ENCODE data around the gene SLC8B1. TPM values are rescaled to one million over a fixed set of nuclear protein-coding genes. Genes with fewer than 3 reads are reported as not detected.

Gene SLC8B1
- total RNA-seq, 4 donors from 2014 or later: 49.5 to 112 (median 101) TPM

DNA sequence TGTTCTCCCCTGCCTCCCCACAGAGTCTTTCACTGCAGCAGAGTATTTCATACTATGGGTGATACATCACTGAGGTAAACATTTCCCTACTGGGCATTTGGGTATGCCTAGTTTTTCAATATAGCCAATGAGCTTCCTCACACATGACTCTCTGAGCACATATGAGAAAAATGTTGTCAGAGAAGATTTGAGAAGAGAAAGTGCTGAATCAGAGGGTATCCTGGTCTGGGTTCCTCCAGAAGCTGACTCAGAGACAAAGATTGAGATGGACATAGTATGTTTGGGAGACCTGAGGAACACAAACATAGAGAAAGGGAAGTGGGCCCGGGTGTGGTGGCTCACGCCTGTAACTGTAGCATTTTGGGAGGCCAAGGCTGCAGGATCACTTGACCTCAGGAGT, 12.6 kb downstream of the SLC8B1 start:
- H3K27ac ChIP-seq: no peak overlapping the region
- DNase-seq: no peak
- H3K27me3 ChIP-seq: no peaks in the 10 kb centered on the region
- H3K4me3 ChIP-seq: no peak overlapping the region
- TF ChIP-seq, protein P1, sequence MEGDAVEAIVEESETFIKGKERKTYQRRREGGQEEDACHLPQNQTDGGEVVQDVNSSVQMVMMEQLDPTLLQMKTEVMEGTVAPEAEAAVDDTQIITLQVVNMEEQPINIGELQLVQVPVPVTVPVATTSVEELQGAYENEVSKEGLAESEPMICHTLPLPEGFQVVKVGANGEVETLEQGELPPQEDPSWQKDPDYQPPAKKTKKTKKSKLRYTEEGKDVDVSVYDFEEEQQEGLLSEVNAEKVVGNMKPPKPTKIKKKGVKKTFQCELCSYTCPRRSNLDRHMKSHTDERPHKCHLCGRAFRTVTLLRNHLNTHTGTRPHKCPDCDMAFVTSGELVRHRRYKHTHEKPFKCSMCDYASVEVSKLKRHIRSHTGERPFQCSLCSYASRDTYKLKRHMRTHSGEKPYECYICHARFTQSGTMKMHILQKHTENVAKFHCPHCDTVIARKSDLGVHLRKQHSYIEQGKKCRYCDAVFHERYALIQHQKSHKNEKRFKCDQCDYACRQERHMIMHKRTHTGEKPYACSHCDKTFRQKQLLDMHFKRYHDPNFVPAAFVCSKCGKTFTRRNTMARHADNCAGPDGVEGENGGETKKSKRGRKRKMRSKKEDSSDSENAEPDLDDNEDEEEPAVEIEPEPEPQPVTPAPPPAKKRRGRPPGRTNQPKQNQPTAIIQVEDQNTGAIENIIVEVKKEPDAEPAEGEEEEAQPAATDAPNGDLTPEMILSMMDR (IDR thresholded peaks at IDR 0.05): no peak
- TF ChIP-seq POLR2A (IDR thresholded peaks at IDR 0.05): no peak
- peaks cover 0 to 7% (median 0%) of the 10 kb centered on the region in 4 donors for H3K4me1 ChIP-seq
- H3K9me3 ChIP-seq: no peaks in the 10 kb centered on the region
- peaks cover 0 to 44% (median 0%) of the 10 kb centered on the region in 3 donors for H3K36me3 ChIP-seq

DNA sequence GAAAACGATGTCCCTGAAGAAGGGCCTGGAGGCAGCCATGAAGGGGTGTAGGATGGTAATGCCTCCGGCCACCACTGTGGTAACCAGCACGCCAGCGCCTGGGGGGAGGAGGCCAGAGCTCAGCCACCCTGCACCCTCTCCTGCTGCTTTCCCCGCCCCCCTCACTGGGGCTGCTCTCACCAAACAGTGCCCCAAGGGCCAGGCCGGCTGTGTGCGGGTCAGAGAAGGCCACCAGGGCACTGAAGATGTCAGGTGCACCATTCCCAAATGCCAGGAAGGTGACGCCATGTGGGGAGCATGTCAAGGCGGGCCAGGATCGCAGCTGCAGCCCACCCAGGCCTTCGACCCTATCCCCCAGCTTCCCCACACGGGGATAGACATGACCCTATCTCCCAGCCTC, 14.5 kb downstream of the SLC8B1 start:
- H3K36me3 ChIP-seq: peaks cover 0 to 61% (median 0%) of the 10 kb centered on the region in 3 donors
- no peak overlapping the region for H3K4me3 ChIP-seq
- DNase-seq: no peak
- H3K9me3 ChIP-seq: no peaks in the 10 kb centered on the region
- no peaks in the 10 kb centered on the region for H3K4me1 ChIP-seq
- H3K27me3 ChIP-seq: no peaks in the 10 kb centered on the region
- TF ChIP-seq, protein P1 (IDR thresholded peaks at IDR 0.05): no peak
- no peak for TF ChIP-seq POLR2A (IDR thresholded peaks at IDR 0.05)
- H3K27ac ChIP-seq: no peak overlapping the region

DNA sequence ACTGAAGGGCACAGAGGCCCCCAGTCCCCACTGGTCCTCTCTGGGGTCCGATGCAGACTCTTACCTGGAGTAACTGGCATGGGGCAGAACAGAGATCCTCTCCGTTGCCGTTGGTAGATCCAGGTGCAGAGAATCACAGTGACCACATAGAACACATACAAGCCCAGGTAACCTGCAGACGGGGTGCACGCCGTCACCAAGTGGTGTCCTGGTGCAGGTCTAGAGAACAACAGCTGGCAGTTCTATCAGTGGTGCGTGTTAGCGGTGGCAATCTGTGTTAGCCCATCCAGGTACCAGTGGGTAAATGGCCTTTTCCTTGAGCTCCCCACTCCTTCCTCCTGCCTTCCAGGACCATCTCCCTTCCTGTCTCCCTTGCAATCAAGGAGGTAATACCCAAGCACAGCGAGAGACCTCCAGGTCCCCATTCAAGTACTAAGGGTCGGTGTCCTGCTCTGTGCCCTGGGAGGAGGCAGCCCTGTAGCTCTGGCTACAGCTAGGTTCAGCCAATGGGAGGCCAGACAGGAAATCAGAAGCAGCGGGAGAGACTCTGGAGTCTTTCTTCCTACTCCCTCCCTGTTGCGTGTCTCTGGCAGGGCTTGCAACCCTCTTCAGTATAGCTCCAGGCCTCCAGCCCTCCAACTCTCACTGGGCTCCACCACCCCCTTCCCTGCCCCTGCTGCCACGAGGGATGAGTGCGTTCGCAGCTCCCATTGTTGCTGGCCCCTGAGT, 15.8 kb downstream of the SLC8B1 start:
- Histone ChIP-seq H3K9me3 (no peaks in the 10 kb centered on the region), H3K27ac (no peak overlapping the region), H3K27me3 (no peaks in the 10 kb centered on the region), H3K36me3 (peaks cover 0 to 75% (median 0%) of the 10 kb centered on the region in 3 donors), H3K4me1 (no peaks in the 10 kb centered on the region), H3K4me3 (no peak overlapping the region)
- no peak for TF ChIP-seq POLR2A (IDR thresholded peaks at IDR 0.05)
- TF ChIP-seq, protein P1 (IDR thresholded peaks at IDR 0.05): no peak
- no peak for DNase-seq

DNA sequence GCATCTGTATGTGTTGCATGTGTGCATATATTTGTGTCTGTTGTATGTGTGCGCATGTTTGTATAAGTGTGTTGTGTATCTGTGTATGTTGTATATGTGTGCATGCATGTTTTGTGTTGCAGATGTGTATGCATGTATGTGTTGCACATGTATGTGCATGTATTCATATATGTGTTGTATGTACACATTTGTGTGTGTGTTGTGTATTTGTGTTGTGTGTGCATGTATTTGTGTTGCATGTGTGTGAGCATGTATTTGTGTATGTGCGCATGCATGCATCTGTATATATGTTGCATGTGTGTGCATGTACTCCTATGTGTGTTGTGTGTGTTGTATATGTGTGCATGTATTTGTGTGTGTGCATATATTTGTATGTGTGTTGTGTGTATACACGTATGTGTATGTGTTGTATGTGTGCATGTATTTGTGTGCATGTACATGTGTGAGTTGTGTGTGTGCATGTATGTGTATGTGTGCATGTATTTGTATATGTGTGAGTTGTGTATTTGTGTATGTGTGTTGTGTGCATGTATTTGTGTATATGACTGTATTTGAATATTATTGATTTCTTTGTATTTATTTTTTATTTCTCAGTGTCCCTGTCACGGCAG, 16.8 kb downstream of the SLC8B1 start:
- TF ChIP-seq POLR2A (IDR thresholded peaks at IDR 0.05): no peak
- peaks cover 0 to 79% (median 0%) of the 10 kb centered on the region in 3 donors for H3K36me3 ChIP-seq
- H3K27ac ChIP-seq: no peak overlapping the region
- DNase-seq: no peak
- no peak overlapping the region for H3K4me3 ChIP-seq
- no peaks in the 10 kb centered on the region for H3K27me3 ChIP-seq
- H3K4me1 ChIP-seq: no peaks in the 10 kb centered on the region
- H3K9me3 ChIP-seq: no peaks in the 10 kb centered on the region

DNA sequence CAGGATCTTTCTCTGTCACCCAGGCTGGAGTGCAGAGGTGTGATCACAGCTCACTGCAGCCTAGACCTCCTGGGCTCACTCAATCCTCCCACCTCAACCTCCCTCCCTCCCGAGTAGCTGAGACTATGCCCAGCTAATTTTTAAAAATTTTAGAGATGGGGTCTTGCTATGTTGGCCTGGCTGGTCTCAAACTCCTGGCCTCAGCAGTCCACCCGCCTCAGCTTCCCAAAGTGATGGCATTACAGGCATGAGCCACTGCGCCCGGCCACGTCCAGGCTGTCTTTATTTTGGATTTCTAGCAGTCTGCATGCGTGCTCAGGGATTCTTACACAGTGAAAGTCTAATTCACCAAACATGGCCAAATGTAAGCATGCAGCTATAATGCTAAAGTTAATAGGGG, 17.8 kb downstream of the SLC8B1 start:
- Histone ChIP-seq H3K36me3 (peaks cover 0 to 88% (median 0%) of the 10 kb centered on the region in 3 donors), H3K9me3 (no peaks in the 10 kb centered on the region), H3K27ac (no peak overlapping the region), H3K4me1 (no peaks in the 10 kb centered on the region), H3K27me3 (no peaks in the 10 kb centered on the region), H3K4me3 (no peak overlapping the region)
- DNase-seq: no peak
- TF ChIP-seq, protein P1 (IDR thresholded peaks at IDR 0.05): no peak

DNA sequence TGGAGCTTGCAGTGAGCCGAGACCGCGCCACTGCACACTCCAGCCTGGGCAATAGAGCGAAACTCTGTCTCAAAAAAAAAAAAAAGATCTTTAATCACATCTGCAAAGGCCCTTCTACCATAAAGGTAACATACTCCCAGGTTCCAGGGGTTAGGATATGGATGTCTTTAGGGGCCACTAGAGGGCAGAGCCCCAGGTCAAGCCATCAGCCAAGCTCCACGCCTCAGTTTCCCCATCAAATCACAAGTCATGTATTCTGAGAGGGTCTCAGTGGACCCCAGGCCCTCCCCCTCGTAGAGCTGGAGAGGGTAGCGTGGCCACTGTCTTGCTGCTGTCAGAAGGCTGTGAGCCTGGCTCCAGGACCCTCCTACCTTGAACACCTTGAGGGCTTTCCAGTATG, 18.8 kb downstream of the SLC8B1 start:
- Histone ChIP-seq H3K27me3 (no peaks in the 10 kb centered on the region), H3K9me3 (no peaks in the 10 kb centered on the region), H3K4me3 (no peak overlapping the region), H3K36me3 (peaks cover 0 to 95% (median 0%) of the 10 kb centered on the region in 3 donors), H3K4me1 (no peaks in the 10 kb centered on the region), H3K27ac (no peak overlapping the region)
- TF ChIP-seq, protein P1 (IDR thresholded peaks at IDR 0.05): no peak
- TF ChIP-seq POLR2A (IDR thresholded peaks at IDR 0.05): no peak
- DNase-seq: no peak
